Nephron (organoid): ENCODE measurements around the gene AIF1L.
A peak's percentile ranks its signal among the peaks of the same experiment; 100 is the strongest.
"Not testable (repeated sequence)": the region's sequence is repeated elsewhere in the genome, so short reads cannot be mapped to it uniquely, and the experiment has no call there.

Experiments
- H3K27ac Mint-ChIP-seq, 3 experiments: 2 replicates each; pipeline ENCODE4 v1.8.0; 2020; ENCODE audit warnings: mixed read lengths in 3 of 3, mild to moderate bottlenecking in 2 of 3, moderate library complexity in 1 of 3
- H3K27me3 Mint-ChIP-seq: 2 replicates; pipeline ENCODE4 v1.8.0; 2021; ENCODE audit warnings: low read depth, mild to moderate bottlenecking, moderate library complexity, mixed read lengths
- H3K36me3 Mint-ChIP-seq: 2 replicates; pipeline ENCODE4 v1.8.0; 2020; ENCODE audit warnings: low read depth, mixed read lengths
- H3K4me1 Mint-ChIP-seq: 2 replicates; pipeline ENCODE4 v1.8.0; 2020; ENCODE audit warnings: mixed read lengths
- H3K4me3 Mint-ChIP-seq, 3 experiments: 2 replicates each; pipeline ENCODE4 v1.8.0; 2020; ENCODE audit warnings: mild to moderate bottlenecking in 3 of 3, mixed read lengths in 3 of 3, moderate library complexity in 2 of 3
- H3K9me3 Mint-ChIP-seq: 2 replicates; pipeline ENCODE4 v1.8.0; 2020; ENCODE audit warnings: mixed read lengths
- CTCF ChIP-seq, 3 experiments: fragments of 200-600 bp; sonication (generic); IDR thresholded peaks; one replicate each; pipeline ENCODE4 v1.5.0; 2021; ENCODE audit warnings: antibody characterized with exemption in 3 of 3; ENCODE audit not compliant: unreplicated experiment in 3 of 3

AIF1L gene

GRCh38 chr9:131112374-131113154 is 16.2 kb downstream of the AIF1L start:
- Mint-ChIP-seq H3K27me3 (no peaks in the 10 kb centered on the region), H3K36me3 (peaks cover 14% of the 10 kb centered on the region), H3K4me1 (no peaks in the 10 kb centered on the region), H3K27ac (peak overlapping the region; percentile 67 to 90 (median 89)), H3K9me3 (no peaks in the 10 kb centered on the region), H3K4me3 (peak overlapping the region in 1 of 3 experiments; percentile 44)
- TF ChIP-seq CTCF (IDR thresholded peaks at IDR 0.05; ENCODE audit: unreplicated experiment in 3 of 3) = no peak

- Mint-ChIP-seq H3K36me3 (peaks cover 19% of the 10 kb centered on the region), H3K9me3 (no peaks in the 10 kb centered on the region), H3K4me3 (no peak overlapping the region), H3K27me3 (no peaks in the 10 kb centered on the region), H3K27ac (peak overlapping the region in 2 of 3 experiments; percentile 33 to 70), H3K4me1 (no peaks in the 10 kb centered on the region)
- TF ChIP-seq CTCF (IDR thresholded peaks at IDR 0.05; ENCODE audit: unreplicated experiment in 3 of 3) = no peak
Observed at GRCh38 chr9:131113655-131114054, 17.3 kb downstream of the AIF1L start.

- H3K27me3 Mint-ChIP-seq = no peaks in the 10 kb centered on the region
- no peaks in the 10 kb centered on the region for H3K9me3 Mint-ChIP-seq
- peaks cover 20% of the 10 kb centered on the region for H3K36me3 Mint-ChIP-seq
- H3K4me3 Mint-ChIP-seq = no peak overlapping the region
- peak overlapping the region in 1 of 3 experiments; percentile 70 for H3K27ac Mint-ChIP-seq
- H3K4me1 Mint-ChIP-seq = no peaks in the 10 kb centered on the region
- no peak for TF ChIP-seq CTCF (IDR thresholded peaks at IDR 0.05; ENCODE audit: unreplicated experiment in 3 of 3)
Observed at GRCh38 chr9:131114084-131114535, 17.8 kb downstream of the AIF1L start.

GRCh38 chr9:131115360-131115742 is 19.0 kb downstream of the AIF1L start:
- peaks cover 25% of the 10 kb centered on the region for H3K36me3 Mint-ChIP-seq
- not testable (repeated sequence) for H3K27ac Mint-ChIP-seq, H3K9me3 Mint-ChIP-seq, H3K4me1 Mint-ChIP-seq, H3K27me3 Mint-ChIP-seq, H3K4me3 Mint-ChIP-seq

GRCh38 chr9:131116281-131117120 is 20.2 kb downstream of the AIF1L start:
- H3K9me3 Mint-ChIP-seq = no peaks in the 10 kb centered on the region
- H3K4me1 Mint-ChIP-seq = no peaks in the 10 kb centered on the region
- no peak overlapping the region for H3K4me3 Mint-ChIP-seq
- peaks cover 32% of the 10 kb centered on the region for H3K36me3 Mint-ChIP-seq
- TF ChIP-seq CTCF (IDR thresholded peaks at IDR 0.05; ENCODE audit: unreplicated experiment in 3 of 3) = no peak
- H3K27me3 Mint-ChIP-seq = no peaks in the 10 kb centered on the region
- no peak overlapping the region for H3K27ac Mint-ChIP-seq

GRCh38 chr9:131117121-131117761 is 20.9 kb downstream of the AIF1L start:
- Mint-ChIP-seq H3K9me3 (no peaks in the 10 kb centered on the region), H3K27ac (no peak overlapping the region), H3K4me1 (no peaks in the 10 kb centered on the region)

More at GRCh38 chr9:131117121-131117761, 20.9 kb downstream of the AIF1L start:
- Mint-ChIP-seq H3K27me3 (no peaks in the 10 kb centered on the region), H3K36me3 (peaks cover 34% of the 10 kb centered on the region), H3K4me3 (no peak overlapping the region)
- TF ChIP-seq CTCF (IDR thresholded peaks at IDR 0.05; ENCODE audit: unreplicated experiment in 3 of 3) = no peak
